ENCODE measurements around the gene FBXO24.
"Not testable (repeated sequence)": the region's sequence is repeated elsewhere in the genome, so short reads cannot be mapped to it uniquely, and the experiment has no call there.

The FBXO24 gene

GRCh38 chr7:100559127-100559526, 27.0 kb upstream of the FBXO24 start:
- no peak for DNase-seq (ENCODE audit: low read depth, low spot score)

- DNase-seq (ENCODE audit: low read depth, low spot score), result no peak
These were observed 24.5 kb upstream of the FBXO24 start for GRCh38 chr7:100561491-100562194.

- no peak for DNase-seq (ENCODE audit: low read depth, low spot score)
These were observed 23.7 kb upstream of the FBXO24 start for GRCh38 chr7:100562195-100563099.

- no peak for DNase-seq (ENCODE audit: low read depth, low spot score)
These were observed 23.0 kb upstream of the FBXO24 start for GRCh38 chr7:100563100-100563564.

GRCh38 chr7:100563809-100564400, 22.2 kb upstream of the FBXO24 start:
- DNase-seq (ENCODE audit: low read depth, low spot score), result peak; percentile 77

- DNase-seq (ENCODE audit: low read depth, low spot score), result not testable (repeated sequence)
These were observed 21.7 kb upstream of the FBXO24 start for GRCh38 chr7:100564405-100564804.

- no peak for DNase-seq (ENCODE audit: low read depth, low spot score)
These were observed 21.0 kb upstream of the FBXO24 start for GRCh38 chr7:100565133-100565571.

GRCh38 chr7:100566018-100566531, 20.1 kb upstream of the FBXO24 start:
- DNase-seq (ENCODE audit: low read depth, low spot score), result no peak

- no peak for DNase-seq (ENCODE audit: low read depth, low spot score)
These were observed 18.9 kb upstream of the FBXO24 start for GRCh38 chr7:100567031-100567730.

GRCh38 chr7:100567751-100568175, 18.4 kb upstream of the FBXO24 start:
- no peak for DNase-seq (ENCODE audit: low read depth, low spot score)

GRCh38 chr7:100568176-100568895, 17.8 kb upstream of the FBXO24 start:
- no peak for DNase-seq (ENCODE audit: low read depth, low spot score)

- peak; percentile 87 for DNase-seq (ENCODE audit: low read depth, low spot score)
These were observed 17.0 kb upstream of the FBXO24 start for GRCh38 chr7:100568896-100569844.

GRCh38 chr7:100570954-100571828, 14.9 kb upstream of the FBXO24 start:
- peak; percentile 77 for DNase-seq (ENCODE audit: low read depth, low spot score)

- DNase-seq (ENCODE audit: low read depth, low spot score), result no peak
These were observed 14.4 kb upstream of the FBXO24 start for GRCh38 chr7:100571829-100572116.

- DNase-seq (ENCODE audit: low read depth, low spot score), result no peak
These were observed 13.7 kb upstream of the FBXO24 start for GRCh38 chr7:100572281-100572948.

- no peak for DNase-seq (ENCODE audit: low read depth, low spot score)
These were observed 13.0 kb upstream of the FBXO24 start for GRCh38 chr7:100572949-100573675.

- DNase-seq (ENCODE audit: low read depth, low spot score), result peak; percentile 50
These were observed 12.3 kb upstream of the FBXO24 start, which contains the start of gene SAP25 for GRCh38 chr7:100573691-100574361. SAP25 (minus strand) TSS chr7:100573900; CDS start chr7:100573742, 158 bp downstream.

Measured in ELF-1 (cell line).